Nephron (organoid): ENCODE data around the gene HOATZ.

Experiments used
- H3K27ac Mint-ChIP-seq, 3 experiments: 2 replicates each; pipeline ENCODE4 v1.8.0; 2020; ENCODE audit warnings: mixed read lengths in 3 of 3, mild to moderate bottlenecking in 2 of 3, moderate library complexity in 1 of 3
- H3K27me3 Mint-ChIP-seq: 2 replicates; pipeline ENCODE4 v1.8.0; 2021; ENCODE audit warnings: low read depth, mild to moderate bottlenecking, moderate library complexity, mixed read lengths
- H3K36me3 Mint-ChIP-seq: 2 replicates; pipeline ENCODE4 v1.8.0; 2020; ENCODE audit warnings: low read depth, mixed read lengths
- H3K4me1 Mint-ChIP-seq: 2 replicates; pipeline ENCODE4 v1.8.0; 2020; ENCODE audit warnings: mixed read lengths
- H3K4me3 Mint-ChIP-seq, 3 experiments: 2 replicates each; pipeline ENCODE4 v1.8.0; 2020; ENCODE audit warnings: mild to moderate bottlenecking in 3 of 3, mixed read lengths in 3 of 3, moderate library complexity in 2 of 3
- H3K9me3 Mint-ChIP-seq: 2 replicates; pipeline ENCODE4 v1.8.0; 2020; ENCODE audit warnings: mixed read lengths
- TF ChIP-seq, protein P1 (sequence below), 3 experiments: fragments of 200-600 bp; sonication (generic); IDR thresholded peaks; one replicate each; pipeline ENCODE4 v1.5.0; 2021; ENCODE audit warnings: antibody characterized with exemption in 3 of 3; ENCODE audit not compliant: unreplicated experiment in 3 of 3

Gene HOATZ

GRCh38 chr11:111476366-111476765, 38.2 kb upstream of the HOATZ start:
- H3K27me3 Mint-ChIP-seq, result no peaks in the 10 kb centered on the region
- H3K4me1 Mint-ChIP-seq, result peaks cover 12% of the 10 kb centered on the region
- H3K36me3 Mint-ChIP-seq, result no peaks in the 10 kb centered on the region
- TF ChIP-seq, protein P1, sequence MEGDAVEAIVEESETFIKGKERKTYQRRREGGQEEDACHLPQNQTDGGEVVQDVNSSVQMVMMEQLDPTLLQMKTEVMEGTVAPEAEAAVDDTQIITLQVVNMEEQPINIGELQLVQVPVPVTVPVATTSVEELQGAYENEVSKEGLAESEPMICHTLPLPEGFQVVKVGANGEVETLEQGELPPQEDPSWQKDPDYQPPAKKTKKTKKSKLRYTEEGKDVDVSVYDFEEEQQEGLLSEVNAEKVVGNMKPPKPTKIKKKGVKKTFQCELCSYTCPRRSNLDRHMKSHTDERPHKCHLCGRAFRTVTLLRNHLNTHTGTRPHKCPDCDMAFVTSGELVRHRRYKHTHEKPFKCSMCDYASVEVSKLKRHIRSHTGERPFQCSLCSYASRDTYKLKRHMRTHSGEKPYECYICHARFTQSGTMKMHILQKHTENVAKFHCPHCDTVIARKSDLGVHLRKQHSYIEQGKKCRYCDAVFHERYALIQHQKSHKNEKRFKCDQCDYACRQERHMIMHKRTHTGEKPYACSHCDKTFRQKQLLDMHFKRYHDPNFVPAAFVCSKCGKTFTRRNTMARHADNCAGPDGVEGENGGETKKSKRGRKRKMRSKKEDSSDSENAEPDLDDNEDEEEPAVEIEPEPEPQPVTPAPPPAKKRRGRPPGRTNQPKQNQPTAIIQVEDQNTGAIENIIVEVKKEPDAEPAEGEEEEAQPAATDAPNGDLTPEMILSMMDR (IDR thresholded peaks at IDR 0.05; ENCODE audit: unreplicated experiment in 3 of 3), result no peak
- peaks cover 28% of the 10 kb centered on the region for H3K9me3 Mint-ChIP-seq
- H3K27ac Mint-ChIP-seq, result no peak overlapping the region
- H3K4me3 Mint-ChIP-seq, result no peak overlapping the region

DNA sequence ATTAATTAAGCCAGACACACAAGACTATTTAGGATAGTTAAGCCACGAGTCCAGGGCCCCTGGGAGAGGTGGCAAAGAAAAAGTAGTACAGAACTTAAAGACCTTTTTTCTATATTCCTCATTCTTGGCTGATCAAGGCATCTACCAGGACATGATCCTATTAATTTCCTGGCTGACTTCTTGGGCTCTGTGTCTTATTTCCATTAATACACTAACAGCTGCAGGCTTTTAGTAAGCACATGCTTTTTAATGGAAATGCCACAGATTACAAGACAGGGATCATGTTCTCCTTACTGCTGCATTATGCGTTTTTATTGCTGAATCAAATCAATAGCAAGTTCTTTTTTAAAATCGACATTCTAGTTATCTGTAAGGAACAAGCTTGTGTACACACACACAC, 37.6 kb upstream of the HOATZ start:
- Mint-ChIP-seq H3K36me3 (no peaks in the 10 kb centered on the region), H3K9me3 (peaks cover 28% of the 10 kb centered on the region), H3K27ac (peak overlapping the region in 1 of 3 experiments; percentile 34), H3K4me1 (peaks cover 12% of the 10 kb centered on the region), H3K4me3 (no peak overlapping the region), H3K27me3 (no peaks in the 10 kb centered on the region)
- TF ChIP-seq, protein P1 (IDR thresholded peaks at IDR 0.05; ENCODE audit: unreplicated experiment in 3 of 3), result no peak

GRCh38 chr11:111477898-111478297, 36.7 kb upstream of the HOATZ start:
- TF ChIP-seq, protein P1 (IDR thresholded peaks at IDR 0.05; ENCODE audit: unreplicated experiment in 3 of 3), result no peak
- Mint-ChIP-seq H3K4me1 (peaks cover 12% of the 10 kb centered on the region), H3K36me3 (no peaks in the 10 kb centered on the region), H3K27me3 (no peaks in the 10 kb centered on the region), H3K4me3 (no peak overlapping the region), H3K27ac (no peak overlapping the region), H3K9me3 (peaks cover 36% of the 10 kb centered on the region)

DNA sequence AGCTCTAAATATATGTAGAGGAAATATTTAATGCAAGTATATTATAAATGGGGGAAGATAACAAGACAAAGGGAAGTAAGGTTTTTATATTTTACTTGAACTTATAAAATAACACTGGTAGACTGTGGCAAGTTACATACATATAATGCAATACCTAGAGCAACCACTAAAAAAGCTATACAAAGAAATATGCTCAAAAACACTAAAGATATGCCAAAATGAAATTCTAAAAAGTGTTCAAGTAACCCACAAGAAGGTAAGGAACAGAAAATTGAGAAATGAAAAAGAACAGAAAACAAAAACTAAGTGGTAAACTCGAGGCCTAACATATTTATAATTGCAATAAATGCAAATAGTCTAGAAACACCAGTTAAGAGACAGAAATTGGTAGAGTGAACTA, 34.9 kb upstream of the HOATZ start:
- H3K27me3 Mint-ChIP-seq, result no peaks in the 10 kb centered on the region
- H3K9me3 Mint-ChIP-seq, result peaks cover 47% of the 10 kb centered on the region
- TF ChIP-seq, protein P1 (IDR thresholded peaks at IDR 0.05; ENCODE audit: unreplicated experiment in 3 of 3), result peak in 1 of 3 experiments; percentile 5
- H3K4me3 Mint-ChIP-seq, result no peak overlapping the region
- no peak overlapping the region for H3K27ac Mint-ChIP-seq
- peaks cover 12% of the 10 kb centered on the region for H3K4me1 Mint-ChIP-seq
- H3K36me3 Mint-ChIP-seq, result no peaks in the 10 kb centered on the region

GRCh38 chr11:111483431-111483830, 31.1 kb upstream of the HOATZ start:
- Mint-ChIP-seq H3K27ac (no peak overlapping the region), H3K4me1 (no peaks in the 10 kb centered on the region), H3K9me3 (peaks cover 61% of the 10 kb centered on the region), H3K4me3 (no peak overlapping the region), H3K36me3 (no peaks in the 10 kb centered on the region), H3K27me3 (no peaks in the 10 kb centered on the region)
- TF ChIP-seq, protein P1 (IDR thresholded peaks at IDR 0.05; ENCODE audit: unreplicated experiment in 3 of 3), result no peak

DNA sequence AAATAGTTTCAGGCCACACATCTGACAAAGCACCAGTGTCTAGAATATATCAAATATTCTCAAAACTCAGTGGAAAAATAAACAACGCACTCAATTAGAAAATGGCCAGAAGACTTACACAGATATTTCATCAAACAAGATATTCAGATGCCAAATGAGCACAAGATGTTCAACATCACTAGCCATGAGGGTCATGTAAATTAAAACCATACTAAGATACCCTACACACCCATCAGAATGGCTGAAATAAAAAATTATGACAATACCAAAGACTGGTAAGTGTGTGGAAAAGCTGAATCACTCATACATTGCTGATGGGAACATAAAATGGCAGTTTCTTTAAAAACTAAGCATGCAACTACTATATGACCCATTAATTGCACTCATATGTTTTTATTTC, 24.1 kb upstream of the HOATZ start:
- Mint-ChIP-seq H3K4me1 (no peaks in the 10 kb centered on the region), H3K27me3 (peaks cover 4% of the 10 kb centered on the region), H3K36me3 (no peaks in the 10 kb centered on the region), H3K9me3 (peaks cover 26% of the 10 kb centered on the region), H3K4me3 (no peak overlapping the region), H3K27ac (no peak overlapping the region)
- TF ChIP-seq, protein P1 (IDR thresholded peaks at IDR 0.05; ENCODE audit: unreplicated experiment in 3 of 3), result no peak
